Smooth muscle cell of the brain vasculature (primary cell): ENCODE data around the gene PXMP4.

Experiments used
- DNase-seq: peaks from one replicate; pipeline ENCODE4 v3.0.0-alpha.2; 2012; ENCODE audit warnings: low read depth, low spot score

PXMP4 gene

DNA sequence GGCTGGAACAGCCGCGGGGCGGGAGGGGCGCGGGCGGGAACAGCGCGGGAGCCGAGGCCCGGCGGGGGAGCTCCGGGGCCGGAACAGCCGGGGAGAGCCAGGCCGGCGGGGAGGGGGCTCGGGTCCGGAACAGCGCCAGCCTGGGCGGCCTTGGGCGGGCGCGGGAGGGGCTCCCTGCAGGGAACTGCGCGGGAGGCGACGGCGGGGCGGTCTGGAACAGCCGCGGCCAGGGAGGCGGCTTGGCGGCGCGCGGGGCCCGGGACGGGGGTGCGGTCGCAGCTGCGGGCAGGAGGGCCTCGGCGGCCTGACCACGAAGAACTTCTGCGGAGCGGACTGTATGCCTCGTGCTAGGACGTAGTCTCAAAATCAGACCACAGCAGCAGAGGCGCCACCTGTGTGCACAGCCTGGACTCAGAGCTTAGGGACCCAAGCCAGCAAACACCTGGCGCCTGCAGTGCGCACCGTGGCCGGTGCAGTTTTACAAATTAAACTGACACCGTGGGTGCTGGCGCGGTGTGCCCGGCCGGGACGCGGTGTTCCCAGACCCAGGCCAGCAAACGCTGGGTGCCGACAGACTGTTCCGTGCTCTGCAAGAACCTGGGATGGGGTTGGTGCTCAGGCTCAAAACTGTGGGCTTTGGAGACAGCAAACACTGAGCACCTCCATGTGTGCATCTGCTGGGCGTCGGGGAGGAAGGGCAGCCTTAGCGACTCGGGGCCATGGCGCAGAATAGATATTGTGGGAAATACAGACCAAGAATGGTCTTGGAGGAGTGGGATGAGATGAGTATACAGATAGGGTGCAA, 12.3 kb upstream of the PXMP4 start:
- DNase-seq, result peak; percentile 47

DNA sequence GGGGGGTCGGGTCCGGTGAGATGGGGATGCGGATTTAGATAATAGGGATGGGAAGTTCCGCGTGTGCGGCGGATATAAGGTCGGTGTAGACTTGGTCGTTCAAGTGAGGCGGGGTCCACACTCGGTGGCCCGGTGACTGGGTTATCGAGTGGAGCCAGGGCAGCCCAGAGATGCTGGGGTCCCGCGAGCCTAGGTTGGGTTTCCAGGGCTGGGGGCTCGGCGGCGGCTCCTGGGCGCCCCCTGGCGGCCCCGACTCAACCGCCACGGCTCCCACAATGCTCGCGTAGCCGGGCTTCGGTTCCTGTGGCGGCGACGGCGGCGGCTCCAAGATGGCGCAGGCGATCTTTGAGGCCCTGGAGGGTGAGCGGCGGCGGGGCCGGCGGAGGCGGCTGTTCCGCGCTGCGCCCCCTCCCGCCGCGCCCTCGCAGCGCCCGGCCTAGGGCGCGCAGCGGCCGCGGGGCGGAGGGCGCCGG, 11.6 kb upstream of the PXMP4 start, which contains the start of gene ZNF341:
TSS of gene ZNF341 (plus strand) at position 304 of the 473 bp plus-strand sequence. CDS start at position 330, 26 bp downstream.
- peak; percentile 46 for DNase-seq

DNA sequence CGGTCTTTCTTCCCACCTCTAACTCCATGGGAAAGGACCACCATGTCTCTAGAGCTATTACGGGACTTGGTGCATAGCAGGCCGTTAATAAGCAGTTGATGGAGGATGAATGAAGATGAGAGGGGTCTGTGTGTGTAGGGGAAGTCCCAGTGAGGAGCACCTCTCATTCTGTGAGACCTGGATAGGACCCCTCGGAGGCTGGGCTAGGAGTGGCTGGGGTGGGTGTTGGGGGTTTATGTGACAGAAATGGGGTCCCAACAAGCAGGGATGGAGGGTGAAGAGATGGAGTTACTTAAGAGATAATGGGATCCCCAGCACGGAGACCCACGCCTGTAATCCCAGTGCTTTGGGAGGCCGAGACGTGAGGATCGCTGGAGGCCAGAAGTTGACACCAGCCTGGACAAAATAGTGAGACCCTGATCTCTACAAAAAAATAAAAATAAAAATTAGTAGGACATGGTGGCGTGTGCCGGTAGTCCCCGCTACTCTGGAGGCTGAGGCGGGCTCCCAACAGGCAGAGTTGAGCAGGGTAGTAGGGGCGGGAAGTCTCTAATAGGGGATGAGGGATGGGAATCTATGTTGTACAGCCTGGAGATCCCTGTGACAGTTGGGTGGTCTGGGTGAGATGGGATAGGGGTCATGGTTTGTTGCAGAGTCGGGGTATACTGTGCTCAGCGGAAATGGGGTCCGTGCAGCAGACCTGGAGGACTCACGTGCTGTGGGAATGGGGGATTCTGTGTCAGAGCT, 11.0 kb upstream of the PXMP4 start:
- no peak for DNase-seq

DNA sequence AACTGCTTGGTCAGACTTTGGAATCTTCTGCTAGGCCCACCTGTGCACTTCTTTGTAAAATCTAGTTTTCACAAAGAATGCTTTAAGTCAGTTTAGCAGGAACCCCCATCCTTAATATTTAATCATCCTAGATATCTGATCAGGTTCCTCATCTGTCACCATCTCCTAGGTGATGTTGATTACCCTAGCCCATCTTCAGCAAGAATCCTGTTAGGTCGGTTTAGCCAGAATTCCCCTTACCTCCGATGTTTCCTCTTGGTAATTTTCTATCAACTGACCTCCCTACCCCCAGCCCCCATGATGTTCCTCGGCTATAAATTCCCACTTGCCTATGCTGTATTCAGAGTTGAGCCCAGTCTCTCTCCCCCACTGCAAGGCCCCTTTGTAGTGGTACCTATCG, 9.0 kb upstream of the PXMP4 start:
- DNase-seq, result no peak

DNA sequence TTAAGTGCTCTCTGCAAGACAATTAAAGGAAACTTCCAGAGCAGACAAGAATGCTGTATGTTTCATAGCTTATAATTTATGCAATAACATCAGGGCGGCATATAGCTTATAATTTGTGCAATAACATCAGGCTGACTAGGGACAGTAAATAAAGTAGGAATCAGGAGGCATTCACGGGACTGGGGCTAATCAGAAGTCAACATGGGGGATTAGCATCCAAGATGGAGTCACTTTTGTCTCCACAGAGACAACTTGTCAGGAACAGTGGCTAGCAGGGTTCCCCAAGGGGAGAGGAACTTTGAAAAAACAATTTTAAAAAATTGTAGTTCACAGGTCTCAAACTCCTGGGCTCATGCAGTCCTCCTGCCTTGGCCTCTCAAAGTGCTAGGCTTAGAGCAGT, 8.4 kb upstream of the PXMP4 start:
- no peak for DNase-seq

DNA sequence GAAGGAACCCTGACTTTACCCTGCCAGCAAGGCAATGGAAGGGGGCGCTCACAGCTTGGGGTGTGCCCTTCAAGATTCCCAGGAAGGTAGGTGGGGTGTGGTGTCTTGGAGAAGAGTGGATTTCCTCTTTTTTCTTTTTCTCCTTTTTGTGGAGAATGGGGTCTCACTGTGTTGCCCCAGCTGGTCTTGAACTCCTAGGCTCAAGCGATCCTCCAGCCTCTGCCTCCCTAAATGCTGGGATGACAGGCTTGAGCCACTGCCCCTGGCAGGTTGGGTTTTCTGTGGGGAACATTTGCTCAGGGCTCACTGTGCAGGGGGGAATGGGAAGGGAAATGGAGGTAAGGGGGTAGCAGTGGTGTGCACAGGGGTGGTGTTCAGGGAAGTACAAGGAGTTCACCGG, 7.7 kb upstream of the PXMP4 start:
- DNase-seq, result no peak

DNA sequence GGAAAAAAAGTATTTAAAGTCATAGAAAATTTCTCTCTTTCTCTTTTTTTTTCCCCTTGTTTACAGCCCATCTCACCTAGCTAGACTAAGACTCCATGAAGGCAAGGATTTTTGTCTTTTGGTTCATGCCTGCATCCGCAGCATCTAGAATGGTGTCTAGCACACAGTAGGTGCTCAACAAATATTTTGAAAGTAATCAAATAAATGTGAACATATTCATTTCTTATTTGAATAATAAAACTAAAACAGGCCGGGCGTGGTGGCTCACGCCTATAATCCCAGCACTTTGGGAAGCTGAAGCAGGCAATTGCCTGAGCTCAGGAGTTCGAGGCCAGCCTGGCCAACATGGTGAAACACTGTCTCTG, 7.0 kb upstream of the PXMP4 start:
- DNase-seq, result no peak

DNA sequence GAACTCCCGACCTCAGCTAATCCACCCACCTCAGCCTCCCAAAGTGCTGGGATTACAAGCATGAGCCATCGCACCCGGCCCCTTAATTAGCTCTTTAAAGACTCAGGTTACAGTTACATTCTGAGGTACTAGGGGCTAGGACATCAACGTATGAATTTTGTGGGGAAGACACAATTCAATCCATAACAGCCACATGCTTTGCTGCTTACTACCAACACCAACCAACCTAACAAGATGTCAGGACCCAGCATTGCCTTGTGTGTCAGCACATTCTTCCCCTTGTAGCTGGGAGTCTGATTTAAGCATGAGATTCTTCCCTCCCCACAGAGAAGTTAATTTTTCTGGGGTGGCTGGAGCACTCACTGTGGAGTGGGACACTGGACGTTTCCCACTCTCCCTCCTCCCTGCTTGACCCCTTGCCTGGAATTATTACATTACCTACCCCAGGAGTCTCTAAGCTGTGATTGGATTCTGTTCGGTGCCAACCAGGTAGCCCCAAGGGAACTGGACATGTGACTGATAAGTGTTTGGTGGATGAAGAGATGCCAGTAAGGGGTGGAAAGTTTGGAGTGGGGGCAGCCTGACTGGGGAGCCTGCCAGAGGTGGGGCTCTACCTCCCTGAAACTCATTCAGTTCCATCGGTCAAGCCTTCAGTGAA, 5.6 kb upstream of the PXMP4 start:
- DNase-seq, result no peak

DNA sequence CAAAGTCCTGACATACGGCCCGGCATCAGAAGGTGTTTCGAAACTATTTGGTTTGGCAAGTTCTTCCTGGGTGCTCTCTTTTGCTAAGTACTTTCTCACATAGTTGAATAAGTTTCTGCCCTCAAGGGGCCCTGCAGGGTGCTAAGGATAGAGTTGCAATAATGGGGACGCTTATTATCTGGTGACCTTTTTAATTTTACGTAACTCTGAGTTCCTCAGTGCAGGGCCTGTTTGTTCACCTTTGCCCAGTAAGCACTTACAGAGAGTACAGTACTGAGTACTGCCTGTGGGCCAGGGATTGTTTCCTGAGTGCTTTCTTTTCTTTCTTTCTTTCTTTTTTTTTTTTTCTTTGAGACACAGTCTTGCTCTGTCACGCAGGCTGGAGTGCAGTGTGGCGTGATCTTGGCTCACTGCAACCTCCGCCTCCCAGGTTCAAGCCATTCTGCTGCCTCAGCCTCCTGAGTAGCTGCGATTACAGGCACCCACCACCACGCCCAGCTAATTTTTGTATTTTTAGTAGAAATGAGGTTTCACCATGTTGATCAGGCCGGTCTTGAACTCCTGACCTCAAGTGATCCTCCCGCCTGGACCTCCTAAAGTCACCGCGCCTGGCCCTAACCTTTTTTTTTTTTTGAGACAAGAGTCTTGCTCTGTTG, 4.5 kb upstream of the PXMP4 start:
- no peak for DNase-seq

DNA sequence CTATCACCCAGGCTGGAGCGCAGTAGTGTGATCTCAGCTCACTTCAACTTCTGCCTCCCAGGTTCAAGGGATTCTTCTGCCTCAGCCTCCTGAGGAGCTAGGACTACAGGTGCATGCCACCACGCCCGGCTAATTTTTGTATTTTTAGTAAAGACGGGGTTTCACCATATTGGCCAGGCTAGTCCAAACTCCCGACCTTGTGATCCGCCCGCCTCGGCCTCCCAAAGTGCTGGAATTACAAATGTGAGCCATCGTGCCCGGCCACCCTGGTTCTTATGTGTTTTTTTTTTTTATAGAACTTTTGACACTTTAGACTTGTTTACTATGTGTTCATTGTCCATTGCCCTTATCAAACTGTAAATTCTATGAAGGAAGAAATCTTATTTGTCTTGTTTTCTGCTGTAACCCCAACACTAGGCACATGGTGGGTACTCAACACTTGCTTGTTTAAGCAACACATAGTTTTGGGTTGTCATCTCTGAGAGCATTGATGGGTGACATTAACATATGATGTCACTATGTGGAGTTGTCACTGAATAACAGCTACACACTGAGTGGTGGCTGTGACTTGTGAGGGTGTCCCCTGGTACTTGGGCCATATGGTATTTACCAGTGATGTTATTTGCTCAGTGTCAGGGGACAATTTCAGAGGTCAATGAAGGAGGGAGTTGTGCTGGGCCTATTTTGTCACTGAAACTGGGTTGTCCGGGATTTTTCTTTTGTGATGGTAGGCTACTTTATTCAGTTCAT, 1.5 kb upstream of the PXMP4 start:
- DNase-seq, result no peak

DNA sequence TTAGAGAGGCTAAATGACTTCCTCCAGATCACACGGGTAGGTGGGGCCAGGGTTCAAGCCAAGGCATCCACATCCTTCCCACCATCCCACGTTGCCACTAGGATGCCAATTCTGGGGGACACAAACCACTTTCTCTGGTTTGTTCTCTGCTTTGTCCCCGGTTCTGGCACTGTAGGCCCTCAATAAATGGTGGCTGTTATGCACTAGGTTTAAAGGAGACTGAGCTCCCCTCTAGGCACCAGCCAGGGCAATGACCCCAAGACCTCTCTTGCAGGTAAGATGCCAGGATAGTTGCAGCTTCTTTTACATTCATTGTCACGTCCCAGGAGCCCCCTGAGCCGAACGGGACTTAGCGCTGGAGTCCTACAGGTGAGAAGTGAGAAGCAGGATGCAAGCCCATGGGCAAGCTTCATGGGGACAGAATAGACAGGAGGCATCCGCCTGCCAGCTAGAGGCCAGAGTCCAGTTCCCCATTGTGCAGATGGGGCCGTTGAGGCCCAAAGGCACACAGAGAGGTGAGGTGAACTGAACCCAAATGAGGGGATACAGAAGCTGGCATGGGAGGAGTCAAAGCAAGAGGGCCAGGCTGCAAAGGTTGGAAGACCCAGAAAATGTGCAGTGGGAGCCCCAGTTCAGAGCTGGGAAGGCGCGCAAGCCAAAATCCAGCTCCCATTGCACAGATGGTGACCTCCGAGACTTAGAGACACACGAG, 677 bp downstream of the PXMP4 start:
- no peak for DNase-seq

DNA sequence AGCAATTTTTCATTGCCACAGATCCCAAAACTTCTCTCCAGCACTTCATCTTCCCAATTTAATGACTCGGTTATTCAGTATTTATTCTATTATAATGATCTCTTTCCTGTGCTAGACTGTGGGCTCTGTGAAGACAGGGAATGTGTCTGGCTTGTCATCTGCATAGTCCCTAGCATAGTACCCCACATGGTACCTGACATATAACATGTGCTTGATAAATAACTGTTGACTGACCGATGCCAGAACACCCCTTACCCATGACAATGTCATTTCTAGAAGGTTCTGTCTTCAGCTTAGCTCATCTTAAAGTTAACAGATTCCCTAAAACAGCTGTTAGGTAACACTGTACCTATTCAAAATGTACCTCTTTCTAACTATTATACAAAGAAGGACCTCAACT, 3.6 kb downstream of the PXMP4 start:
- no peak for DNase-seq

DNA sequence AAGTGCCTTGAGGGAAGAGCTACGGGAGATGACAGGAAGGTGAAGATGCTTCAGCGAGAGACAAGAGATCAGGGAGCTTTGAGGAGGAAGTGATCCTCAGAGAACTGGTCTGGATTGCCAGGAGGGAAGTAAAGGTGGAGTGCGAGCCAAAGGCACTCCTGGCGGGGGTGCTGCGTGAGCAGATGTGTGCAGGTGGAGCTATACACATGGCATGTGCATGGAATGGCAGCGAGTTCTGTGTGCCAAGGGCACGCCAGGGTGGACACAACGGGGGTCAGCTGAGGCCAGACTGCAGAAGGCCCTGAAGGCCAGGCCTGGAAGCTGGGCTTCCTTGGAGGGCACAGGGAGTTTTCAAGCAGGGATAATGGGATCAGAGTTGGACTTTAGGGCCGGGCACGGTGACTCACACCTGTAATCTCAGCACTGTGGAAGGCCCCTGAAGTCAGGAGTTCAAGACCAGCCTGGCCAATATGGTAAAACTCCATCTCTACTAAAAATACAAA, 6.2 kb downstream of the PXMP4 start:
- no peak for DNase-seq

DNA sequence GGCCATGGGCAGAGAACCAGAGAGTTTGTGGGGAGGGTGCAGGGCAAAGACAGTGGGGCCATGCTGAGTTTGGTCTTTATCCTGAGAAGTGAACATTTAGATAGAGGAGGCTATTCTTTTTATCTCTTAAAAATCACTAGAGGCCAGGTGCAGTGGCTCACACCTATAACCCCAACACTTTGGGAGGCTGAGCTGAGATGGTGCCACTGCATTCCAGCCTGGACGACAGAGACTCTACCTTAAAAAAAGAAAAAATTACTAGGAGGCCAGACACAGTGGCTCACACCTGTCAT, 8.7 kb downstream of the PXMP4 start:
- no peak for DNase-seq

DNA sequence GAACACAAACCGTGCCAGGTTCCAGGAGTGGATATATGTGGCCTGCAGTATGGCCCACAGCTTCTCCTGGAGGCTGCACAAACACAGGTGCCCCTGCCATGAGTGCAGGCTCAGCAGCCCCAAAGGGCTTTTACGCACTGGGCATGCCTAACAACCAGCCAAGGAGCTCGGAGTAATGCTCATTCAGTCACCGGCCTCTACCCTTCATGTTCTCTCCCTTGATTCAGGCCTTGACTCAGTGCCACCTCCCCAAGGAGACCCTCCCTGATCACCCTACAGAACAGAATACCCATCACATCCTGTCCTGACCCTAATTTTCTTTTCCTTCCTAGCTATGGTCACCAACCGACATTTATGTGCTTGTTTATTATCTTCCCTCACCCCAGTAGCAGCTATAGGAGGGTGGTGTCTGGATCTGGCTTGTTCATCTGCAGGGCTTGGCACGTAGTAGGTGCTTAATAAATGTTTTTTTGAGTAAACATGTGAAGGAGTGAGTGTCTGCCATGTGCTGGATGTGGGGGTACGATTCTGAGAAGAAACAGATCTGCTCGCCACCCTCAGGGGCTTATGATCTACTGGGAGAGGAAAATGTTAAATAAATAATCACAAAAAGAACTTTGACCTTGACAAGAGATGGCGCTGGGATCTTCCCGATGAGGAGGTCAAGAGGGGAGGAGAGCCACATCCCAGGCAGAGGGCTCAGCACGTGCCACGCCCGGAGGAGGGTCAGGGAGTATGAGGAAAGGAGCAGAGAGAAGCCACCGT, 9.2 kb downstream of the PXMP4 start:
- no peak for DNase-seq

DNA sequence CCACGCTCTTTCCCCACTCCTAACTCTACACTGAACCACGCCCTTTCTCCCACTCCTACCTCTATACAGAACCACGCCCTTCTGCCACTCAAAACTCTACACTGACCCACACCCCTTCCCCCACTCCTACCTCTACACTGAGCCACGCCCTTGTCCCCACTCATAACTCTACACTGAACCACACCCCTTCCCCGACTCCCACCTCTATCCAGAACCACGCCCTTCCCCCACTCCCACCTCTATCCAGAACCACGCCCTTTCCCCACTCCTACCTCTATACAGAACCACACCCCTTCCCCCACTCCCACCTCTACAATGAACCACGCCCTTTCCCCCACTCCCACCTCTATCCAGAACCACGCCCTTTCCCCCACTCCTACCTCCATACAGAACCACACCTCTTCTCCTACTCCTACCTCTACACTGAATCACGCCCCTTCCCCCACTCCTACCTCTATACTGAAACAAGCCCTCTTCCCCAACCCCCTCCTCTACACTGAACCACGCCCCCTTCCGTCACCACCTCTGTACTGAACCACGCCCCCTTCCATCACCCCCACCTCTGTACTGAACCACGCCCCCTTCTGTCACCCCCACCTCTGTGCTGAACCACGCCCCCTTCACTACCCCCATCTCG, 10.1 kb downstream of the PXMP4 start:
- DNase-seq, result no peak

DNA sequence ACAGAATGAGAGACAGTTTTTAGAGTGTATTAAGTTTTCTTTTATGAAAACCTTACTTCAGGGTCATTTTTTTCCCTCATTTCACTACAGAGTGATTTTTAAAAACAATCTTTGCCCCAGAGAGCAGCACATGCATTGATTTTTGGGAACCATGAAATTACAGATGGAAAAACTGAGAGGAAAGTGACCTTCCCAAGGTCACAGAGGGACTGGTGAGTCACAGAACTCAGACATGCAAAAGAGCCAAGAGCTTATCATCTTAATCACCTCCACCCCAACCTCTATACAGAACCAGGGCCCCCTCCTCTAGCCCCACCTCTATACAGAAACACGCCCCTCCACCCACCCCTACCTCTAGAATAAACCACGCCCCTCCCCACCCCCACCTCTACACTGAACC, 10.7 kb downstream of the PXMP4 start:
- DNase-seq, result no peak

DNA sequence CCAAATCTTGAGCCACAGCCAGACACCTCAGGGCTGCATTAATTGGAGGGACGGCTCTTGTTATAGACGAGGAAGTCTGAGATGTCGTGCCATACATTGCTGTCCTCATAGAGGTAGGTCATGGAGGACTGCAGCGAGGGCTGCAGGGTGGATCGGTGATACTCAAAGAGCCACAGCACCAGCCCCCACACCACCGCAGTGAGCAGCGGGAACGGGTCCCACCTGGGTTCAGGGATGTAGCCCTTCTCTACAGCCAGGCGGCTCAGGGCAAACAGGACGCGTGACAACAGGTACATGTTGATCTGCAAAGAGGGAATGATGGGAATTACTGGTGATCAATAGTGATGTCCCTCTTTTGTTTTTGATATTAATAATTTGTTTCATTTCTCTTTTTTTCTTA, 12.4 kb downstream of the PXMP4 start:
- no peak for DNase-seq

DNA sequence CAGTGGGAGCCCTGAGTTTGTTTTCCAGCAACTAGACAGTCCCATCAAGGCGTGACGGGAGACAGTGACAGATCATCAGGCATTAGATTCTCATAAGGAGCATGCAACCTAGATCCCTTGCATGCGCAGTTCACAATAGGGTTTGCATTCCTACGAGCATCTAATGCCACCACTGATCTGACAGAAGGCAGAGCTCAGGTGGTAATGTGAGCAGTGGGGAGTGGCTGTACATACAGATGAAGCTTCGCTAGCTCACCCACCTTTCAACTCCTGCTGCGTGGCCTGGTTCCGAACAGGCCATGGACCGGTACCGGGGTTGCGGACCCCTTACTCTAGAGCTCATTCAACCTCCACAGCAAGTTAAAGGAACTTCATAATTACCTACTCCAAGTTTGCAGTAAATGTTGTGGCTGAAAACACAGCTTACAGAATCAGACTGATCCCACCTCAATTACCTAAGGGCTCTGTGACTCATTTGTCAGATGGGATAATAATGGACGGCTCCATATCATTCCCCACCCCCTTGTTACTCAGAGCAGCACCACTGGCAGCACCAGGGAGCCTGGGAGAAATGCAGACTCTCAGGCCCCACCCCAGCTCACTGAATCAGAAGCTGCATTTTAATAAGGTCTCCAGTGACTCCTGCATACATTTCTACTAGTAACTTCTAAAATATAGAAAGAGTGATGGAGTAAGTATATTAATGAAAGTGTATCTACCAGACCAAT, 15.7 kb downstream of the PXMP4 start:
- no peak for DNase-seq
